Inflammatory macrophage (primary cell): ENCODE measurements around the gene SLC20A1.

ENCODE experiments used
- DNase-seq, 2 donors: peaks; one replicate each; pipeline ENCODE4 v3.0.0-alpha.2; 2020 to 2022

The SLC20A1 gene

GRCh38 chr2:112625474-112626114 lies 20.1 kb upstream of the SLC20A1 start:
- no peak for DNase-seq

GRCh38 chr2:112626604-112627059 lies 19.1 kb upstream of the SLC20A1 start:
- DNase-seq = peak; percentile 51 to 65

DNA sequence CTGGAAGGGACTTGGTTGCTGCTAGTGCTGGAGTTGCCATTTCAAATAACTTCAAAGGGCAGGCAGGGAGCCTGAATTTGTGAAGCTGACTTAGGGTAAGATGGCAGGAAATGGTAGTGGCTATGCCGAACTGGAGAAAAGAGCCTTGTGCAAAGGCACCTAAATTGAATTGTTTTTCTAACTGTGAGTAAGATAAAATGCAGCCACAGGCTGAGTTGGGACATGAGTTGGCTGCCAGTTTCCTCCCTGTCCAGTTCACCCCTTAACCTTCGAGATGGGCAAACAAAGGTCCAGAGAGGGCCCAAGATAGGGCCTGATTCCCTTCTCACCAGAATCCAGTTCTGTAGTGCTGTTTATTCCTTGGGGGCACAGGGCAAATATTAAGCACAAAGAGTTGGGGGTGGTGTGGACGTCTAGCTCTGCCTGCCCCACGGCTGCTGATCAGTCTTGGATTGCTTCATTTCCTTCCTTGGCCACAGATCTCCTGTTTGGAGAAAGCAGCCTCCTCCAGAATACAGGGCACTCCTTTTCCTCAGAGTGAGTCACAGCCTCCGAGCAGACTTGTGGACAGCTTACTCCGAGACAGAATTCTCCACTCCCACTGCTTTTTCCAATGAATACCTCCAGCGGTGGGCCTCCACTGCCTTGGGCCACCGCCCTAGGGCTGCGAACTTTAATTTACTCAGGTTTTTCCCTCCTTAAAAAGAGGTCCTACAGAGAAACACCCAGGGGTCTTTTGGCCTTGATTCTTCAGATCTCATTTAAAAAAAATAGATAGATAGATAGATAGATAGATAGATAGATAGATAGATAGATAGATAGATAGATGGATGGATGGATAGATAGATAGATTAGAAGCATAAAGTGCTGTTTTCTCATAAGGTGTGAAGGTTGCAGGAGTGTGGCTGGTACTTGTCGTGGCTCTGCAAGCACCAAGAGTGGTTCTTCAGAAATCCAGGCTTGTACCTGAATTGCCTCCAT lies 18.4 kb upstream of the SLC20A1 start:
- peak; percentile 85 to 89 for DNase-seq

DNA sequence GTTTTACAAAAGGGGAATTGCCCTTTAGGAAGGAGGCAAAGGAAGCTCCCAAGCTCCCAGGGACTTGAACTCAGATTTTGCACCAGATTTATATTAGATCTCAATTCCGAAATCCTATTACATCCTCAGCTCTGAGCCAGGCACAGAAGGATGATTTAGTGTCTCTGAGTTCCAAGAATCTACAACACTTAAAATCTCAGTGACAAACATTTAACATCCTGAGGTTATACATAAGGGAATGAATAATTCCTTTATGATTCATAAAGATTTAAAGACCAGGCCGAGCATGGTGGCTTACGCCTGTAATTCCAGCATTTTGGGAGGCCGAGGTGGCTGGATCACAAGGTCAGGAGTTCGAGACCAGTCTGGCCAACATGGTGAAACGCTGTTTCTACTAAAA lies 16.5 kb upstream of the SLC20A1 start:
- no peak for DNase-seq

DNA sequence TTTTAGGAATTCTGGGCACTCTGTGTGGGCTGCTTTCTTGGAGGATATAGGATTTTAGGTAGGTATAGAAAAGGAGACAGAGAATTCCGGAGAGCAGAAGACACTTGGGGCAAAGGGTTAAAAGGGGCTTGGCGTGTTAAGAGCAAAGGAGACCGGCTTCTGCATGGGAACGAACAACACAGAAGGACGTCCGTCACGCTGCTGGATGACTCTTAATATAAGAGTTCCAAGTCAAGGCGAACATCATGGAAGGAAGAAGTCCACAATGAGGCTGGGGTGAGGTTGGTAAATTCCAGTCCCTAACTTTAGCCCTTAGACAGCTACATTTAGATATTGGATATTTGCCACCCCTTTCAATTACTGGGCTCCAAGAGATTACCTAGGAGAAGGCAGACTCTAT lies 15.9 kb upstream of the SLC20A1 start:
- no peak for DNase-seq

DNA sequence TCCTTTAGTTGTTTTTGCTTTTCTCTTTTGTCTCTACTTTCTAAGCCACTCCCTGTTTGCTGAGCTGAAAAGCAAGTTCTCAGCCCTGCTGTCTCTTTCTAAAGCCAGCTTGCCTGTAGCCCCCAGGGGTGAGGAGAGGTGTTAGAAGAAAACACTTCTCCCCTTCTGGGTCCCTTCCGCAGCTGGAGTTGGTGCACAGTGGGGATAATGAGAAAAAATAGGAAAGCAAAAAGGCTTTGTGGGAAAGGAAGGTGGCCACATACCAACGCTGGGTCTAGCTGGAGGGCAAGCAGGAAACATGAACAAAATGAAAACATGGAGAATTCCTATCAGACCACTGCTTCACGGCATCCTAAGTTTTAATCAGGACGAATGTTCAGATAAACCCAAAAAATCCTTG lies 15.5 kb upstream of the SLC20A1 start:
- DNase-seq = no peak

DNA sequence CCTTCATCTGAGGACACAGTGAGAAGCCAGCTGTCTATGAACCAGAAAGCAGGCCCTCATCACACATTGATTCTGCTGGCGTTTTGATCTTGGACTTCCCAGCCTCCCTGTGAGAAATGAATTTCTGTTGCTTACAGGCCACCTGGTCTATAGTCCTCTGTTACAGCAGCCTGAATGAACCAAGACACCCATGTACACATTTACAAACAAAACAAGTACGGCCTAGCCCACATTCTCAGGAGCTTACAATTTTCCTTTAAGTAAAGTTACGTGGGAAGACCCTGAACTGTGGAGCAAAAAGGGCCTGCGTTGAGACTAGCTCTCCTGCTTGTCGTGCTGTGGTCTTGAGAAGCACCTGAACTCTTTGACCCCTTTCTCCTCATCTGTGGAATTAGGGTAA lies 12.0 kb upstream of the SLC20A1 start:
- DNase-seq = no peak

DNA sequence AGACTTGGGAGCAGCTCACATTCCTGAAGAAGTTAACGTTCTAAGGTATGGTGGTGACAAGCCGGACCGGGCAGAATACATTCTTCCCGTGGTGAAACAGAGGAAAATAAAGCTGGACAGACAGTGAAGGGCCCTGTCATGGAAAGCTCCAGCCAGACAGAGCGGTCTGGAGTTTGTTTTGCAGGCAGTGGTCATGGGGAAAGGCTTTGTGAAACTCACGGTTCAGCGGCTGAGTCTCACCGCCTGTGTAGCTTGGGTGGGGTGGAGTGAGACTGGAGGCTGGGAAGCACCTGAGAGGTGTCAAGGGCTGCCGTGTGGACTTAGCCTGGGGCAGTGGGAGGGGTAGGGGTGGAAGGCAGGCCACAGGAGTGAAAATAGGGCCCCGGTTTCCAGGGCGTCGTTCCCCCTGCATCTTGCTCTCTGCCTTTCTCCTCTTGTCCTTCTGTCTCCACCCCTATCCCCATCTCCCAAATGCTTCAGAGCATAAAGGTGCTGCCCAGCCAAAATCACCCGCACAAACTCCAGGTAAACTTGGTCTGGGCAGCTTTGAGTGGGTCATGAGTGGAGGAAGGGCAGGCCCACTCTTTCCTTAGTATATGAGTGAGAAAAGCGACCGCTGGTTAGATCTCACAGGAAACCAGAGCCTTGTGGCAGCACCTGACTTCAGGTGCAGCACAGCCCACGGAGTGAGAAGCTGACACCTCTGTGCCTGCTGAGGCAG lies 11.4 kb upstream of the SLC20A1 start:
- DNase-seq = no peak

DNA sequence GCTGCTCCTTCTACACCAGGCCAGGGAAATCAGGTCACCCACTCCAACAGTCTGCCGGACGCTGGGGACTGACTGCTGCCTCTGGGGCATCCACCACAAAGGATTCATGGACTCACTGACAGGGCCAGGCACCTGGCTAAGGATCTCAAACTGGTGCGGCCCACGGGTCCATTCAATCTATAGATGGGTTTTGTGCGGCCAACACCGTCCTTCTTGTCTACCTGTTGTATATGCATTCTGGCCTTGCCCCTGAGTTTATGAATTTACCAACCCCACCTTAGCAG lies 10.9 kb upstream of the SLC20A1 start:
- DNase-seq = no peak

DNA sequence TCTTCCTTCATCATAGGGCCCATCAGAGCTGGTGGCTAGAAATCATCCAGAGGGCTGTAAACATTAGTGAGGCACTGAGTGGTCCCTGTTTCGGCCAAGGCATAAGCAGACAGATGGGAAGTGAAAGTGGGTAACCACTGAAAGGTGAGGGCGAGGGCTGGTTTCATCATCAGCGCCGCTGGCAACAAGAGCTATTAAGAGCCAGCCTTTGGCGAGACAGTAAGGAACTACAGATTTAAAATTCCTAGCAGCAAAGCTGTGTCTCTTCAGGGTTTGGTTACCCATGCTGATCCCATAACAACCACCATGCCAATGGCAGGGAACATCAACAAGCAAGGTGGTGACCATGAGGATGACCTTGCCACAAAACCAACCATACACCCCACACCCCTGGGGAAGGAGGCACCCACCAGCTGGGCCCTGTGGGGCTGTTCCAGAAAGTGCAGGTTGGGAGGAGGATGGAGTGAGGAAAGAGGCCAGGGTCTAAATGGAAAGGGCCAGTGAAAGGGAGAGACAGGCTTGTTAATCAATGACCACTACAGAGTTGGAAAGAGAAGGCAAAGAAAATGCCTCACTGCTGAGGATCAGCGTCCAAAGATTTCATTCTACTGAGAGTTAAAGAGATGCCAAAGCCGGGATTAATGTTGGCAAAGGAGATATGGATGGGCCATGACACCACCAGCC lies 9.0 kb upstream of the SLC20A1 start:
- DNase-seq = peak; percentile 31 to 52

GRCh38 chr2:112637289-112637660 lies 8.5 kb upstream of the SLC20A1 start:
- DNase-seq = no peak

GRCh38 chr2:112639936-112640335 lies 5.8 kb upstream of the SLC20A1 start:
- DNase-seq = peak; percentile 53 to 68

DNA sequence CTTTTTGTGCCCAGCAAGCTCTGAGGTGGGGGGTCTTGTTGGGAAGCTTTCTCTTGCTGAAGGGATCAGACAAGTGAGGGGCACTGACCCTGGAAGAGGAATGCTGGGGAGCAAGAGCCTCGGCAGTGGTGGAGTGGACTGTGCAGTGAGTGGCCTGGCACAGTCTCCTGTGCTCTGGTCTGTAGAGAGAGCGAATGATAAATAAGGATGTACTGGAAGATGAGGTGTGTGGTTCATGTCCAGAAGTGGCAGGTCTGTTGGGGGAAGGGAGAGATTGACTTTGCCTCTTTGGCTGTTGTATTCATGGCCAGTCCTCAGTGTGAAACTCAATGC lies 5.3 kb upstream of the SLC20A1 start:
- DNase-seq = no peak

DNA sequence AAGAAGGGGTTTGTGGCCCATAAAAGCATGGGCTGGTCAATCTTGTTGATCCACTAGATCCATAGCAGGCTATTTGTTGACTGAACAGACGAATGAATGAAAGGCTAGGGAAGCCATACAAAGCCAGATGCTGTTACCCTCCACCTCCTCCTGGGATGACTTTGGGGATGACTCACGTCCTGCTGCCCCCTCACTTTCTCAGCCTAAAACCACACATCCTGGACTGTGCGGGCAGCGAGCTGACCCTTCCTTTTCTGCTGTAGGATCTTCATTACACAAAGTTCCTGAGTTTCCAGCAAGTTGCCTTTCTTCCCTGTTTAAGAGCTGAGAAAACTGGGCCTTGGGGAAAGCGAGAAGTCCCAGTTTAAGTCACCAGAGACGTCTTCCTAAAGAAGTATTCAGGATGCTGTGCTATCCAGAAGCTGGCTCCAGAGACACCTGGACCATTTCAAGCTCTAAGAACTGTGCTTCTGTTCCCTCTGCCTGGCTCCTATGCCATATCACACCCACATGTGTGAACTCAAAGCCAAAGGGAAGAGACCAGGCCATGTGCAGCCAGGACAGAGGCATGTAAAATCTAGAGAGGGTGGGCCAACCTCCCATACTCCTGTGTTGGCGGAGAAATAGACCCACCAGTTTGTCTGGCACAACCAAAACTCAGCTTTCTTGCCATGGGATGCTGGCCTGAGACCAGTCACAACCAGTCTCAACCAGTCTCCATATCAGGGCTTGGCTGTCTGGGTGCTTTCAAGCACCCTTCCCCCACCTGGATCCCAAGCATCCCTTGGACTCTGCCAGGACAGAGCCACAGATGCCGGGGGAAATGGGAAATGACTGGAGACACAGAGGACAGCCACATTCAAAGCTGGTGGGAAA lies 4.7 kb upstream of the SLC20A1 start:
- peak; percentile 70 to 88 for DNase-seq

DNA sequence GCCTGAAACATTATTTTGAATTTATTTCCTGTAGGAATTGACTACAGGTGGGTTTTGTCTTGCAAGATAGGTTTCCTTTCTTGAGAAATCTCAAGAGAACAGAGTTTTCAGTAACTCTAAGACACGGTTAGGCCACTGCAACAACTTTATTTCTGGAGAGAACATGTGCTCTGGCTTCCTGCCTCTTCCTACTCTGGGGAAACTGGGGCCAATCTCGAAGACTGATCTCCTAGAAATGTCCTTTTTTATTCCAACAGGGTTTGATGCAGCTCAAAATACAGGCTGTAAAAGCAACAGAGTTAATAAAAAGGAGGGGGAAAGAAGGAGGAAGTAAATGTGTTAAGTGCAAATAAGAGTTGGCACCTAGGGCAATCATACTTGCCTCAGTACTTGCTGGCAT lies 4.0 kb upstream of the SLC20A1 start:
- no peak for DNase-seq

DNA sequence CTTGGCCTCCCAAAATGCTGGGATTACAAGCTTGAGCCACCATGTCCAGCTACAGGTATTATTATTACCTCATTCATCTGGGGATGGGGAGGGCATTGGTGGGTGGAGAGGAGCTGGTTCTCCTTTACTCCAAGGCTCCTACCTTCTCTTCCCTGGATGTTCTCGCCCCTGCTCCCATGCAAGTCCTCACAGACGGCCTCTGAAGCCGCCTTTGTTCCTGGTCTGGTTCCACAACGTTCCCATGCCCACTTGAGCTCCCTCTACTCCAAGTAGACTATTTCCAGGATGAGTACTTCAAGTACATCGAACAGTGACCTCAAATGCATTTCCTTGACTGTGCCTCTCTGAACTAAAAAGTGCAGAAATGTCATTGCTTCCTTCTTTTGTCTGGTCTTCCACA lies 3.2 kb upstream of the SLC20A1 start:
- DNase-seq = no peak

DNA sequence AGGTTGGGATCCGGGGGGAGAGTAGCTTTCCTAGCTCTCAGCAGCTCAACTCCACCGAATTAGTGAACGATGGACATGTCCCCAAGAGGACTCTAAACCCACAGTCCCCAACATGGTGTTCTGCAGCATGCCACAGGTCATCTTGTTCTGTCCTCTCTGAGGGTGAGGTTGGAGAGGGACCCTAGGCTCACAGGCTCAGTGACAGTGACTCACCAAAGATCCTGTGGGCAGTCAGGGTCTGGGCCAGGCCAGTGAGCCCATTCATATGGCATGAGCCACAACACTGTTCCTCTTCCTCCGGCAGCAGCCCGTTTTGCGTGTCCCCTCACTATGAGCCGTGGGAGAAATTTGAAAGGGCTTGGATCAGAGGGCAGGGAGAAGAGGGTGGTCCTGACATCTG lies 2.8 kb upstream of the SLC20A1 start:
- DNase-seq = peak; percentile 62 to 85

DNA sequence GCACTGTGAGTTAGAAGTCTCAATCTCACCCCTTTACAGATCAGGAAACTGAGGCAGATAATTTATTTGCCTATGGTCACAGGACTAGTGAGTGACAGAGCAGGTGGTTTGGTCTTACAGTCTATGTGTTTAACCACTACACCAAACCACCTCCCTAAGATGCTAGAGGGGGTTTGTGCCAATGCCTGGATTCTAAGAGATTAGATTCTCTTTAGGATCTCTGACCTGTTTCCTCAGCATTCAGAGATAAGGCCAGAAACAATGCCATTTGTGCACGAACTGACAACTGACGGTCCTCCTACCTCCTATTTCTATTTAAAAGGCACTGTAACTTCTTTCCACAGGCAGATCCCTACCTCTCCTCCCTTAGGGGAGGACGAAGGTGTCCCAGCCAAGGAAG lies 2.3 kb upstream of the SLC20A1 start:
- DNase-seq = no peak

- DNase-seq = no peak
Observed at GRCh38 chr2:112644155-112644932, 1.4 kb upstream of the SLC20A1 start.

GRCh38 chr2:112644933-112645309 lies 818 bp upstream of the SLC20A1 start:
- DNase-seq = no peak

DNA sequence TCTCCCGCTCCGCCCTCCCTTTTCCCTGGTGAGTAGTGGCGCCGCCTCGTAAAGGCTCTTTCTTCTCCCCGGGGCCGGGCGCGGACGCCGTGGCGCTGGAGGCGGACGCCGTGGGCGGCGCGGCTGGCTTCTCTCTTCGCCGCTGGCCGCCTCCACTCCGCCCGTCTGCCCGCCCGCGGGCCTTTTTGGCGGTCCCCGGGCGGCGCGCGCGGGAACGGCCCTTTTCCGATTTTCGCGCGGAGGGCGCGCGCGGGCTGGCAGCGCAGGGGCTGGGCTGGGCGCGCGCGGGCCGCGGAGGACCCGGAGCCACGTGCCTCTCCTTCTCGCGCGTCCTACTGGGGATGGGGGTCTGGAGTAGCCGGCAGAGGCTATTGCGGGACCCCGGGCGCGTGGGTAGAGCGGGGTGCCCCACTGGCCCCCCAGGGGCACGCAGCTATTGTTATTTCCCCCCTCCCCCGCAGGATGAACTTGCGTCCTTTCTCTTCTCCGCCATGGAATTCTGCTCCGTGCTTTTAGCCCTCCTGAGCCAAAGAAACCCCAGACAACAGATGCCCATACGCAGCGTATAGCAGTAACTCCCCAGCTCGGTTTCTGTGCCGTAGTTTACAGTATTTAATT lies 472 bp downstream of the SLC20A1 start:
- no peak for DNase-seq
